Uterus (tissue), 2 donors: ENCODE measurements around the gene TIFAB.

Experiments used
- POLR2A ChIP-seq, 2 donors: fragments of 450-650 bp; IDR thresholded peaks; one replicate each; pipeline ENCODE4 v1.6.1; 2016; ENCODE audit warnings: antibody characterized with exemption in 2 of 2, mild to moderate bottlenecking in 1 of 2, moderate library complexity in 1 of 2
- TF ChIP-seq, protein P1 (sequence below), 4 experiments: fragments of 200-600 bp in 2 of 4; fragments of 450-650 bp in 2 of 4; sonication (generic) in 2 of 4; IDR thresholded peaks; one replicate each; pipeline ENCODE4 v1.5.1; 2016 to 2019; ENCODE audit warnings: antibody characterized with exemption in 4 of 4, mild to moderate bottlenecking in 2 of 4, moderate library complexity in 1 of 4

DNA sequence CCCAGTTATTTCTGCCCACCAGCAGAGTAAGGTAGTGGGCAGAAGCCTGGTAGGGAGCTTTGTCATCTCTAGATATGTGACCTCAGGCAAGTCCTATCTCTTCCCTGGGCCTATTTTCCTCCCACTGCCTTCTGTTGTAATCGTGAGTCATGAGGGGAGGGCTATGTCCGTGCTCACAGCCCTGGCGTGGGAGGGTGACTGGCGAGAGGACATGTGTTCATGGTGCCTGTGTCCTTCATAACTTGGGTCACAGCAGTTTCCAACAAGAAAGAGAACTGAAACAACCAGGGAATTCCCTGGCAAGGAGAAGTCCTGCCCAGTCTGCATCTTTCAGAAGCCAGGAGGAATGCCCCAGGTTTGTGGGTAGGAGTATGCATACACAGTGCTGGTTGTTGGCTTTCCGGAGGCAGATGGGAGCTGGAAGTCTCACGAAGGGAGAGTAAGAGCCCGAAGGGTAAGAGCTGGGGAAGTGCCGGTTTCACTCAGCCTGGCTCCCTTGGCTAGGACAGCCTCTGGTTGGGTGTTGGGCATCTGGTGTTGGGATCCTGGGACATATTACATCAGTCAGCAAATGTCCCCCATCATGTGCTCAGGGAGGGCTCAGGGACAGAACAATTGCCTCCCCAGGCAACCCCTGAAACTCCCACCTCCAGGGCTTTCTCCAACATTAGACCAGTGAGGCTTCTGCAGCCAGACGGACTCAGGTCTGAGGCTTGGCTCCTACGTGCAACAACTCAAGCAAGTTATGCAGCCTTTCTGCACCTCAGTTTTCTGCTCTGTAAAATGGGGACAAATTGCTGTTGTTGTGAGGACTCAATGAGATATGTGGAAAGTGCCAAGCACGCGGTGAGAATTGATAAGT, 4.3 kb upstream of the TIFAB start:
- TF ChIP-seq, protein P1, sequence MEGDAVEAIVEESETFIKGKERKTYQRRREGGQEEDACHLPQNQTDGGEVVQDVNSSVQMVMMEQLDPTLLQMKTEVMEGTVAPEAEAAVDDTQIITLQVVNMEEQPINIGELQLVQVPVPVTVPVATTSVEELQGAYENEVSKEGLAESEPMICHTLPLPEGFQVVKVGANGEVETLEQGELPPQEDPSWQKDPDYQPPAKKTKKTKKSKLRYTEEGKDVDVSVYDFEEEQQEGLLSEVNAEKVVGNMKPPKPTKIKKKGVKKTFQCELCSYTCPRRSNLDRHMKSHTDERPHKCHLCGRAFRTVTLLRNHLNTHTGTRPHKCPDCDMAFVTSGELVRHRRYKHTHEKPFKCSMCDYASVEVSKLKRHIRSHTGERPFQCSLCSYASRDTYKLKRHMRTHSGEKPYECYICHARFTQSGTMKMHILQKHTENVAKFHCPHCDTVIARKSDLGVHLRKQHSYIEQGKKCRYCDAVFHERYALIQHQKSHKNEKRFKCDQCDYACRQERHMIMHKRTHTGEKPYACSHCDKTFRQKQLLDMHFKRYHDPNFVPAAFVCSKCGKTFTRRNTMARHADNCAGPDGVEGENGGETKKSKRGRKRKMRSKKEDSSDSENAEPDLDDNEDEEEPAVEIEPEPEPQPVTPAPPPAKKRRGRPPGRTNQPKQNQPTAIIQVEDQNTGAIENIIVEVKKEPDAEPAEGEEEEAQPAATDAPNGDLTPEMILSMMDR (IDR thresholded peaks at IDR 0.05): no peak
- TF ChIP-seq POLR2A (IDR thresholded peaks at IDR 0.05): no peak
